ENCODE measurements around the gene GUCA1A.
"Not testable (repeated sequence)": the region's sequence is repeated elsewhere in the genome, so short reads cannot be mapped to it uniquely, and the experiment has no call there.

- TF ChIP-seq CTCF (optimal IDR thresholded peaks at IDR 0.05 in 1 of 3, IDR thresholded peaks at IDR 0.05 in 1 of 3, conservative IDR thresholded peaks at IDR 0.05 in 1 of 3; ENCODE audit: extremely low read depth in 1 of 3, insufficient read depth in 2 of 3, low read length in 3 of 3); EZH2 (IDR thresholded peaks at IDR 0.05; ENCODE audit: low read length): not testable (repeated sequence)
Measured at GRCh38 chr6:42207559-42207958, 34.4 kb downstream of the GUCA1A start.

Measured in keratinocyte (primary cell).